ENCODE results near the gene DBN1. TPM values are rescaled to one million over a fixed set of nuclear protein-coding genes. Genes with fewer than 3 reads are reported as not detected.

The DBN1 gene
- total RNA-seq, 1 donor = 214 TPM

DNA sequence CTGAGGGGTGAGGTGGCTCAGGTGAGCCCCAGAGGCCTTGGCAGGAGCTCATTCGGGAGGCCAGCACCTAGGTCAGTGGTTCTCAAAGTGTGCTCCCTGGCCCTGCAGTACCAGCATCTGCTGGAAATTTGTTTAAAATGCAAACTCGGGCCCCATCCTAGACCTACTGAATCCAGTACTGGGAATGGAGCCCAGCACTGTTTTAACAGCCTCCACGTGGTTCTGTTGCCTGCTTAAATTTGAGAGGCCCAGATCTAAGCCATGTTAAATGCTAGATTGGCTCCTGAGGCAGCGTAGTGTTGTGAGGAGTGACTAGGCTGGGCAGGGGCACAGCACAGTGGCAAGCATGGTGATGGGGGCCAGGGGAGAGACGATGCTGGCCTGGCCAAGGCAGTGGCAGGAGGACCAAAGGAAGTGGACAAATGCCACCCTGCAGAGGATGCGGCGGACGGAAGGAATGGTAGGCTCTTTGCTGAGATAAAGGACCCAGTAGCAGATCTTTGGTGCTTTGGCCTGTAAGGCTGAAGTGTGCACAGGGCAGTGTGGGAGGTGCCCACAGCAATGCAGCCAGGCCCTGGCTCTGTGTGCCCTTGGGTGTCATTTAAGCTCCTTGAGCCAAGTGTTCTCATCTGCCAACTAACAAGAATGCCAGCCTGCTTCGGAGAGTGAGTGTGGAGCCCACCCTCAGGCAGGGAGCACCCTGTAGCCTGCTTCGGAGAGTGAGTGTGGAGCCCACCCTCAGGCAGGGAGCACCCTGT, 22.6 kb downstream of the DBN1 start:
- DNase-seq (ENCODE audit: low read depth) = no peak
- H3K4me3 ChIP-seq (ENCODE audit: low read depth, low read length) = no peak overlapping the region
- TF ChIP-seq, protein P1, sequence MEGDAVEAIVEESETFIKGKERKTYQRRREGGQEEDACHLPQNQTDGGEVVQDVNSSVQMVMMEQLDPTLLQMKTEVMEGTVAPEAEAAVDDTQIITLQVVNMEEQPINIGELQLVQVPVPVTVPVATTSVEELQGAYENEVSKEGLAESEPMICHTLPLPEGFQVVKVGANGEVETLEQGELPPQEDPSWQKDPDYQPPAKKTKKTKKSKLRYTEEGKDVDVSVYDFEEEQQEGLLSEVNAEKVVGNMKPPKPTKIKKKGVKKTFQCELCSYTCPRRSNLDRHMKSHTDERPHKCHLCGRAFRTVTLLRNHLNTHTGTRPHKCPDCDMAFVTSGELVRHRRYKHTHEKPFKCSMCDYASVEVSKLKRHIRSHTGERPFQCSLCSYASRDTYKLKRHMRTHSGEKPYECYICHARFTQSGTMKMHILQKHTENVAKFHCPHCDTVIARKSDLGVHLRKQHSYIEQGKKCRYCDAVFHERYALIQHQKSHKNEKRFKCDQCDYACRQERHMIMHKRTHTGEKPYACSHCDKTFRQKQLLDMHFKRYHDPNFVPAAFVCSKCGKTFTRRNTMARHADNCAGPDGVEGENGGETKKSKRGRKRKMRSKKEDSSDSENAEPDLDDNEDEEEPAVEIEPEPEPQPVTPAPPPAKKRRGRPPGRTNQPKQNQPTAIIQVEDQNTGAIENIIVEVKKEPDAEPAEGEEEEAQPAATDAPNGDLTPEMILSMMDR (IDR thresholded peaks at IDR 0.05; ENCODE audit: insufficient read depth, low read depth, low read length) = no peak

DNA sequence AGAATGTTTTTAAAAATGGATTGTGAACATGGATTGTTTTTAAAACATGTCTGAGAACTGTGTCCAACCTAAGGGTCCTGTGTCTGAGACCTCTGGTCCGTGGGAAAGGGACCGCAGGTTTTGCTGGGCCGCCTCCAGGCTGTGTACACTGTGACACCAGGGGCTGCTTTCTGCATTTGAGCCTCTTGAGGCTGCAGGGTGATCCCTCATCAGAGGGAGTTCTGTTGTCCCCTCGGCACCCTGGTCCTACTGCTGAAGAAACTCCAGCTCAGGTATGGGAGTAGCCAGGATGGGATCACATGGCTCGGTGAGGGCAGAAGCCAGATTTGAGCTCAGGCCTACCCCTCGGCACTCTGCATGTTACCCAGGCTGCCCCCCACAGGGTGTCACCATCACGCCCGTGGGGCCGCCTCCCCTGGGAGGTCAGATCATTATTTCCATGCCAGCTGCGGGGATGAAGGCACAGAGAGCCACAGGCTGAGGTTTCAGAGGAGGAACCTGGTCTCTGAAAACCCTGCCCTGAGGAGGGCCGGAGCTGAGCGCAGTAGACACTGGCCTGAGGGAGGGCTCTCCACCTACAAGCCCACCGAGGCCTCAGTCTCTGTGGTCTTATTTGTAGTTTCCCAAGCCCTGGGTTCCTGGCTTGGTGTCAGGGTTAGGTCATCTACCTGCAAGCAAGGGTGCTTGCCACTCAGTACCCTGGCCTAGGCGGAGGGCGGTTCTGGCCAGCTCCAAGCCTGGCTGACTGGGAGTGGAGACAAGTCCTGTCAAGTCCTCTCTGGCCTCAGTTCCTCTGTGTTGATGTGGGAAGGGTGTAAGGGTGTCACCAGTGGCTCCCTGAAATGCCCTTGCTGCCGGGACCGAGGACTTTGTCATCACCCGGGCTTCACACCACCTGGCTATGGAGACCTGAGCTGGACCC, 24.0 kb downstream of the DBN1 start:
- TF ChIP-seq, protein P1 (IDR thresholded peaks at IDR 0.05; ENCODE audit: insufficient read depth, low read depth, low read length) = no peak
- no peak overlapping the region for H3K4me3 ChIP-seq (ENCODE audit: low read depth, low read length)
- DNase-seq (ENCODE audit: low read depth) = no peak

DNA sequence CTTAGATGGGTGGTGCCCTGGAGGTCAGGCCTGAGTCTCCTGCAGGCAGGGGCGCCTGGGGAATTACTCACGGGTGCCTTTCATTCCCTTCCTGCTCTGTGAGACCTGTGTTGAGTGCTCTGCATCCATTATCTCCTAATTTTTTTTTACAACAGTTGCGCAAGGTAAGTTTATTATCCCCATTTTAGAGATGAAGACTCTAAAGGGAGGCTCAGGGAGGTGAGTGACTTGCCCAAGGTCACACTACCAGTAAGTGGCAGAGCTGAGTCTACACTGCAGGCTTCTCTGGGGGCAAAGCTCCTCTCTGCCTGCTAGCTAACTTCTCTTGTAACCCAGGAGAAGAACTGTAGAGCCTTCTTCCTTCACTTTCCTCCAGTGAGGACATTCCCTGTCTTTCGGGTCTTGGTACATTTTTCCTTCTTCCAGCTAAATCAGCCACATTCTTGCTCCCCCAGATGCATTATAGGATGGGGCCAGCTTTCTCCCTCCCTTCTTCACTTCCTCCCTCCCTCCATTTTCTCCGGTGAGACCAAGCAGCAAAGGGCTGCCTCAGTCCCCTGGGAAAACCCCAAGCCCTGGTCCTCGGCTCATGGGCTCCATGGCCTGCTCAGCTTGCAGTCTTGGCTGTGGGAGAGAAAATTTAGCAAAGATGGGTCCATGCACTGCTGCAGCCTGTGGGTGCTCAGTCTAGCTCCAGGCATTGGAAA, 25.0 kb downstream of the DBN1 start:
- TF ChIP-seq, protein P1 (IDR thresholded peaks at IDR 0.05; ENCODE audit: insufficient read depth, low read depth, low read length) = no peak
- no peak overlapping the region for H3K4me3 ChIP-seq (ENCODE audit: low read depth, low read length)
- DNase-seq (ENCODE audit: low read depth) = no peak

DNA sequence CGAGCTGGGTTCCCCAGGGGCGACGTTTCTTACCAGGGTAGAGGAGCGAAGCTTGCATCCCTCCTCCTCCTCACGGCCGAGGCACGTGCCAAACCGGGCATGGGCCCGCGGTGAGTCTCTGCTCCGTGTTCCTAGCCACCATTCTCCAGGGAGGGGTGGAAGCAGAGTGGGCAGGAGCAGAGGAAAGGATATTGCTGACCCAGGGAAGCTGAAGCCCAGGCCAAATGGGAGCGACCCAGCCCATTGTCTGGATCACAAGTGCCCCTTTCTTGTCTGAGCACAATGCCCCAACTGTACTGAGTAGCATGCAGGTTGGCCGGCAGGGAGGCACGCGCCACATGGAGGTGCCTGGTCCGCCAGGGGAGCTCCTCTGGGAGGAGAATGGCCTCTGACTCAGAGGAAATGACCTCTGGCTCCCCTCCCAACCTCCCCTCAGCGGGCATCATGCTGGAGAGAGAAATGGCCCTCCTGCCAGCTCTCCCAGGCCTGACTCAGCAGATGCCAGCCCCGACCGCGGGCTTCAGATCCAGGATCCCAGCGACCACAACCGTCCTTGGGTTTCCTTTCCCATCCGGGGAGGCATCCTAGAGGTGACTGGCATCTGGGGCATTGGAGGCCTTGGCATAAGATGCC, 25.7 kb downstream of the DBN1 start:
- H3K4me3 ChIP-seq (ENCODE audit: low read depth, low read length) = peak overlapping the region; percentile 23
- peak; percentile 67 for DNase-seq (ENCODE audit: low read depth)
- TF ChIP-seq, protein P1 (IDR thresholded peaks at IDR 0.05; ENCODE audit: insufficient read depth, low read depth, low read length) = no peak

DNA sequence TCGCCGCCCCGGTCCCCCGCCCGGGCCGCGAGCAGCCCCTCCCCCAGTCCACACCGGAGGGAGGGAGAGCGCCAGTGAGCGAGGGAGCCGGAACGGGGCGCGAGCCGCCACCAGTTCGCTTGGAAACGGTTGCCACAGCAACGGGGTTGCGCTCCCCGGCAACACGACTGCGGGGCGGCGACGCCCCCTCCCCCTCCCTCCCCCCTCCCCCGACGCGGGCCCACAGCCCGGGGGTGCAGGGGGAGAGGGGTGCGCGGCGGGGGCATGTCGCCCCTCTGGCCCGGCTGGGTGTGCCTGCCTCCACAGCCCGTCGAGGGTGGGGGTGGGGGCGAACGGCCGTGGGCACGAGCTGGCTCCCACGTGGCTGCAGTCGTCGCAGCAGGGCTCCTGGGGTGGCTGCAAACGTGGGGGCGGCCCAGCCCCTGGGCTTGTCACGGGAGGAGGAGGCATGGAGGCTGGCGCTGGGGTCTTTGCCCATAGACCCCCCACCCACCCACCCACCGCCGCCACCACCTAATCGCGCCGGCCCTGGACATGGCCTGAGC, 26.3 kb downstream of the DBN1 start:
- DNase-seq (ENCODE audit: low read depth) = peak; percentile 42
- TF ChIP-seq, protein P1 (IDR thresholded peaks at IDR 0.05; ENCODE audit: insufficient read depth, low read depth, low read length) = no peak
- H3K4me3 ChIP-seq (ENCODE audit: low read depth, low read length) = peak overlapping the region; percentile 72
